Spleen (tissue), 11 donors: ENCODE data around the gene PTPRG. TPM values are rescaled to one million over a fixed set of nuclear protein-coding genes. Genes with fewer than 3 reads are reported as not detected.

Experiments
- DNase-seq: peaks from one replicate; pipeline ENCODE4 v3.0.0-alpha.2; 2020
- H3K27ac ChIP-seq, 8 donors: fragments of 200-600 bp; sonication (generic) in 7 of 8; 1 replicate in 4 of 8; 2 replicates in 4 of 8; pipeline versions ENCODE4 v1.5.0 to v1.8.0; 2016 to 2021; ENCODE audit warnings: inconsistent platforms in 4 of 8, mild to moderate bottlenecking in 4 of 8, moderate library complexity in 1 of 8
- H3K27me3 ChIP-seq, 7 donors: fragments of 200-600 bp; sonication (generic) in 6 of 7; replicated peaks in 1 of 7; 1 replicate in 4 of 7; 2 replicates in 3 of 7; pipeline versions ENCODE4 v1.5.0 to v1.8.0; 2016 to 2021; ENCODE audit warnings: inconsistent platforms in 3 of 7, mild to moderate bottlenecking in 1 of 7
- H3K36me3 ChIP-seq, 6 donors: fragments of 200-600 bp; sonication (generic) in 5 of 6; 1 replicate in 4 of 6; 2 replicates in 2 of 6; pipeline versions ENCODE4 v1.5.0 to v1.8.0; 2016 to 2021; ENCODE audit warnings: inconsistent platforms in 2 of 6
- H3K4me1 ChIP-seq, 6 donors: fragments of 200-600 bp; sonication (generic) in 5 of 6; 1 replicate in 3 of 6; 2 replicates in 3 of 6; pipeline versions ENCODE4 v1.5.0 to v1.8.0; 2016 to 2021; ENCODE audit warnings: inconsistent platforms in 3 of 6
- H3K4me3 ChIP-seq, 8 donors: fragments of 200-600 bp; sonication (generic) in 7 of 8; 1 replicate in 4 of 8; 2 replicates in 4 of 8; pipeline versions ENCODE4 v1.5.0 to v1.8.0; 2016 to 2021; ENCODE audit warnings: inconsistent platforms in 4 of 8, mild to moderate bottlenecking in 4 of 8, moderate library complexity in 2 of 8
- H3K9me3 ChIP-seq, 8 donors: fragments of 200-600 bp; sonication (generic) in 7 of 8; 1 replicate in 4 of 8; 2 replicates in 4 of 8; pipeline versions ENCODE4 v1.5.0 to v1.8.0; 2016 to 2021; ENCODE audit warnings: inconsistent platforms in 4 of 8
- POLR2A ChIP-seq, 3 donors: fragments of 450-650 bp; IDR thresholded peaks; one replicate each; pipeline ENCODE4 v1.5.1; 2017; ENCODE audit warnings: antibody characterized with exemption in 3 of 3, mild to moderate bottlenecking in 1 of 3
- POLR2AphosphoS5 ChIP-seq, 3 donors: sonication (generic); formaldehyde crosslinking; IDR thresholded peaks; one replicate each; pipeline ENCODE4 v1.5.1; 2017; ENCODE audit warnings: antibody characterized with exemption in 3 of 3
- WGBS, 5 donors: extraction: QIAGEN DNeasy Blood & Tissue Kit in 3 of 5; methylation state at CpG; one replicate each; pipeline versions ENCODE4 v1.1.5 to v1.1.7; 2013 to 2018; 5-methylcytosine and 5-hydroxymethylcytosine counted together
- intact Hi-C: fragments of 100-400 bp; cut with DNase I; formaldehyde crosslinking; loops from one replicate; pipeline ENCODE4 v1.15.0; 2023; ENCODE audit warnings: low total_unique reads
- polyA plus RNA-seq, 3 donors: library from polyadenylated mRNA; stranded (reverse); fragments of 200-250 nt; gene quantifications; one replicate each; pipeline ENCODE4 v1.2.1, GENCODE V29; 2013
- total RNA-seq, 7 donors: library from RNA; depleted of rRNA in 3 of 7; stranded (reverse); fragments of >200 nt in 3 of 7; fragmentation: NEBNext Ultra II Directional in 4 of 7; extraction: Animal tissue kit (Norgen Biotek cat#: 25700) in 4 of 7; gene quantifications; one replicate each; pipeline versions ENCODE4 v1.1.0 to v1.2.1, GENCODE V29; 2016 to 2021
- TF ChIP-seq, protein P1 (sequence below), 11 experiments: fragments of 200-600 bp in 7 of 11; fragments of 450-650 bp in 4 of 11; sonication (generic) in 4 of 11; IDR thresholded peaks in 8 of 11; conservative IDR thresholded peaks in 3 of 11; 1 replicate in 7 of 11; 2 replicates in 4 of 11; pipeline versions ENCODE4 v1.4.0 to v1.8.0; 2016 to 2021; ENCODE audit warnings: antibody characterized with exemption in 11 of 11, inconsistent platforms in 4 of 11, mild to moderate bottlenecking in 1 of 11
- donor health status: healthy with polysubstance abuse.
- donor health status: DM: no; HTN: no; CAD: no; lungs with moderate emphysema.
- donor health status: DM: no; HTN: no; CAD: no.
- donor health status: Bipolar disorder and iron deficiency.
- donor health status: healthy.
- donor health status: DM: no; HTN: no; CAD: no.
- donor health status: DM: yes; HTN: yes; CAD: no.

Gene PTPRG
- total and polyA plus RNA-seq, 10 donors: 0.89 to 77.0 (median 34.5) TPM

DNA sequence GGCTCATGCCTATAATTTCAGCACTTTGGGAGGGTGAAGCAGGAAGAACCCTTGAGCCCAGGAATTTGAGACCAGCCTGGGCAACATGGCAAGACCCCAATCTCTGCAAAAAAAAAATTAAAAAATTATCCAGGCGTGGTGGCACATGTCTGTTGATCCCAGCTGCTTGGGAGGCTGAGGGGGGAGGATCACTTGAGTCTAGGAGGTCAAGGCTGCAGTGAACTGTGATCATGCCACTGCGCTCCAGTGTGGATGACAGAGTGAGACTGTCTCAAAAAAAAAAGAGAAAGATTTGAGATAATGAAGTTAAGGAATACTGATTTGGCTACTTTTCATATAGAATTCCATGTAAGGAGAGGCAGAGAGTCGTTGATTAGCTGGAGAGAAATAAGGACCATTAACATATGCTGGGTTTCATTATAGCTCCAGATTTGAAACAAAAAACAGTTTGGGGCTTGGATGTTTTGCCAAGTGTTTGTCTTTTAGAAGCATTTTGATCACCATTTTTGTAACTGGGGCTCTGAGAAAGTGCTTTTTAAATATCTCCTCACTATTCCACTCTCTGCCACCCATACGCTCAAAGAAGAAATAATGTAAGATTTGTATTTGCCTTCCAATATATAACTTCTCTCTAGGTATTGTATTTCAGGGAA, 597.8 kb downstream of the PTPRG start:
- peak overlapping the region in 6 of 8 donors; percentile 26 to 69 (median 56) for H3K27ac ChIP-seq
- intact Hi-C loops: no loop called here
- TF ChIP-seq POLR2AphosphoS5 (IDR thresholded peaks at IDR 0.05) (no peak), POLR2A (IDR thresholded peaks at IDR 0.05) (no peak)
- TF ChIP-seq, protein P1, sequence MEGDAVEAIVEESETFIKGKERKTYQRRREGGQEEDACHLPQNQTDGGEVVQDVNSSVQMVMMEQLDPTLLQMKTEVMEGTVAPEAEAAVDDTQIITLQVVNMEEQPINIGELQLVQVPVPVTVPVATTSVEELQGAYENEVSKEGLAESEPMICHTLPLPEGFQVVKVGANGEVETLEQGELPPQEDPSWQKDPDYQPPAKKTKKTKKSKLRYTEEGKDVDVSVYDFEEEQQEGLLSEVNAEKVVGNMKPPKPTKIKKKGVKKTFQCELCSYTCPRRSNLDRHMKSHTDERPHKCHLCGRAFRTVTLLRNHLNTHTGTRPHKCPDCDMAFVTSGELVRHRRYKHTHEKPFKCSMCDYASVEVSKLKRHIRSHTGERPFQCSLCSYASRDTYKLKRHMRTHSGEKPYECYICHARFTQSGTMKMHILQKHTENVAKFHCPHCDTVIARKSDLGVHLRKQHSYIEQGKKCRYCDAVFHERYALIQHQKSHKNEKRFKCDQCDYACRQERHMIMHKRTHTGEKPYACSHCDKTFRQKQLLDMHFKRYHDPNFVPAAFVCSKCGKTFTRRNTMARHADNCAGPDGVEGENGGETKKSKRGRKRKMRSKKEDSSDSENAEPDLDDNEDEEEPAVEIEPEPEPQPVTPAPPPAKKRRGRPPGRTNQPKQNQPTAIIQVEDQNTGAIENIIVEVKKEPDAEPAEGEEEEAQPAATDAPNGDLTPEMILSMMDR (IDR thresholded peaks at IDR 0.05 in 8 of 11, conservative IDR thresholded peaks at IDR 0.05 in 3 of 11): no peak
- no peak overlapping the region for H3K4me3 ChIP-seq
- no peaks in the 10 kb centered on the region for H3K36me3 ChIP-seq
- no peaks in the 10 kb centered on the region for H3K27me3 ChIP-seq
- DNase-seq: no peak
- H3K9me3 ChIP-seq: no peaks in the 10 kb centered on the region
- 55 to 78% (median 73%) methylated on average over 4 of the region's 4 CpGs for WGBS, 5 donors
- peaks cover 0 to 26% (median 3%) of the 10 kb centered on the region in 6 donors for H3K4me1 ChIP-seq

DNA sequence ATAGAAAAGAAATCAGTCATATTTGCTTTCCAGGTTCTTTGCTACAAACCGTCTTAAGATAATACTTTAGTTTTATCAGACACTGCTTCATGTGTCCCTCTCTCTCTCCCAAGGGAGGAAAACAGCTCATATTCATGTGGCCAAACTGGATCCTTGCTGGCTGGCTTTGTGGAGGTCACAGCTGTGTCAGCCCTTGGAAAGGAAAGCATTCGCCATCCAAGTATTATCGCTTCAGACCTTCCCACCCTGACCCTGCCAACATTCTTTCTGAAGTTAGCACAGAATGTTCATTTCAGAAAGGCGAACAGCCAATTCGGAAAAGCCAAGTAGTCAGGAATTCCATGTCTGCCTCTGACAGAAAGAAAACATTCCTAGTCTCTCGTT, 598.3 kb downstream of the PTPRG start:
- Histone ChIP-seq H3K9me3 (no peaks in the 10 kb centered on the region), H3K4me3 (no peak overlapping the region), H3K27ac (peak overlapping the region in 6 of 8 donors; percentile 22 to 69 (median 56)), H3K27me3 (no peaks in the 10 kb centered on the region), H3K36me3 (no peaks in the 10 kb centered on the region), H3K4me1 (peaks cover 0 to 26% (median 3%) of the 10 kb centered on the region in 6 donors)
- DNase-seq: no peak
- 48 to 76% (median 63%) methylated on average over 6 of the region's 6 CpGs for WGBS, 5 donors
- intact Hi-C loops: no loop called here
- TF ChIP-seq, protein P1 (IDR thresholded peaks at IDR 0.05 in 8 of 11, conservative IDR thresholded peaks at IDR 0.05 in 3 of 11): no peak
- peak in 1 of 3 donors; percentile 65 for TF ChIP-seq POLR2AphosphoS5 (IDR thresholded peaks at IDR 0.05)

DNA sequence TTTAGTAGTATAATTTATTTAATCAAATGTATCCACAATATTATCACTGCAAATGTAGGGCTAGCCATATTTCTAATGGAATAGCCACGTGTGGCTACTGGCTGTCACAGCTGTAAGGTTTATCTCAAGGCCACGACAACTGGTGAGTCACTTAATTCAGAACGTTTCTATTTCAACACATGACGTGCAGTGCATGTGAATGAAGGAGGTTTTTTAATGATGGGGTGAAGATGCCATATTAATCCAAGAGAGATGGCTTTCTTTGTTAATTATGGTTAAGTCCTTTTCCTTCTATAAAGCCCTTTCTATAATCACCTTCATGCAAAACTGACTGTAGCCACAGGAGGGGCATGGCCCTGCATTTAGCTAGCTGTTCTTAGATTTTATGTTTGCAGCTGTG, 600.0 kb downstream of the PTPRG start:
- TF ChIP-seq POLR2A (IDR thresholded peaks at IDR 0.05) (no peak), POLR2AphosphoS5 (IDR thresholded peaks at IDR 0.05) (no peak)
- TF ChIP-seq, protein P1 (IDR thresholded peaks at IDR 0.05 in 8 of 11, conservative IDR thresholded peaks at IDR 0.05 in 3 of 11): no peak
- H3K4me3 ChIP-seq: no peak overlapping the region
- no peak overlapping the region for H3K27ac ChIP-seq
- no peaks in the 10 kb centered on the region for H3K27me3 ChIP-seq
- intact Hi-C loops: no loop called here
- WGBS, 5 donors: 57 to 82% (median 61%) methylated on average over 4 of the region's 4 CpGs
- H3K9me3 ChIP-seq: no peaks in the 10 kb centered on the region
- H3K4me1 ChIP-seq: peaks cover 0 to 26% (median 3%) of the 10 kb centered on the region in 6 donors
- no peaks in the 10 kb centered on the region for H3K36me3 ChIP-seq
- DNase-seq: no peak

DNA sequence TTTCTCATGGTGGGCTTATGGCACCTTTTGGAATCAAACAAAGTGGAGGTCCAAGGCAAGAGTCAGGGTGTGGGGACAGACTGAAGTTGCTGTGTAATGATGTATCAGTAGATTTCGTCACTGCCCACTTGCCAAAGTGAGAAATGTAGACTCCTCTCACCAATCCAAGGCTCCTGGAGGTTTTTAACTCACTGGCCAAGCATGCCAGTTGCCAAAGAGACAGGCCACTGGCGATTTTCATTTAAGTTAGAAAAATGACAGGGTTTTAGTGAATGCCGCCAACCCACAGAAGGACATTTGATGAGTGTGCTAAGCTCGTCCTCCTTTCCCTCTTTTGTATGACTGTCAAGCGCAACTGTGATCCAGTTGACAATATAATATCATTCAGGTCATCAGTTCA, 602.8 kb downstream of the PTPRG start:
- Histone ChIP-seq H3K36me3 (no peaks in the 10 kb centered on the region), H3K27me3 (no peaks in the 10 kb centered on the region), H3K4me1 (peaks cover 0 to 17% (median 2%) of the 10 kb centered on the region in 6 donors), H3K9me3 (no peaks in the 10 kb centered on the region), H3K27ac (no peak overlapping the region), H3K4me3 (no peak overlapping the region)
- no peak for DNase-seq
- intact Hi-C loops: no loop called here
- no peak for TF ChIP-seq POLR2AphosphoS5 (IDR thresholded peaks at IDR 0.05)
- TF ChIP-seq, protein P1 (IDR thresholded peaks at IDR 0.05 in 8 of 11, conservative IDR thresholded peaks at IDR 0.05 in 3 of 11): no peak
- TF ChIP-seq POLR2A (IDR thresholded peaks at IDR 0.05): no peak
- 75 to 89% (median 82%) methylated on average over 5 of the region's 5 CpGs for WGBS, 5 donors
